Astrocyte (in vitro differentiated cells and primary cell): ENCODE data around the gene PHACTR4.

Source experiments
- EZH2 ChIP-seq: IDR thresholded peaks from 2 replicates; pipeline ENCODE4 v1.6.1; 2012; ENCODE audit warnings: mild to moderate bottlenecking, low read length, inconsistent platforms; ENCODE audit not compliant: insufficient read depth
- TF ChIP-seq, protein P1 (sequence below): IDR thresholded peaks from 2 replicates; pipeline ENCODE4 v1.5.1; 2011; ENCODE audit warnings: low read depth, mild to moderate bottlenecking, inconsistent platforms, low read length, moderate library complexity; ENCODE audit not compliant: insufficient read depth

DNA sequence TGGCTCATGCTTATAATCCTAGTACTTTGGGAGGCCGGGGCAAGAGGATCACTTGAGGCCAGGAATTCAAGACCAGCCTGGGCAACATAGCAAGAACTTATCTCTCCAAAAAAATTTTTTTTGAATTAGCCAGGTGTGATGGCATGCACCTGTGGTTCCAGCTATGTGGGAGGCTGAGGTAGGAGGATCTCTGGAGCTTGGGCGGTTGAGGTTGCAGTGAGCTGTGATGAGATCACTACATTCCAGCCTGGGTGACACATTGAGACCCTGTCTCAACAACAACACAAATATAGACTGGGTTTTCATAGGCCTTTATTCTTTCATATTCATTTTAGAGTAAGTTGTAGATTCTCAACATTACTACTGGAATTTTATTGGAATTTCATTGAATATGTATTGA lies 27.9 kb upstream of the PHACTR4 start:
- TF ChIP-seq, protein P1, sequence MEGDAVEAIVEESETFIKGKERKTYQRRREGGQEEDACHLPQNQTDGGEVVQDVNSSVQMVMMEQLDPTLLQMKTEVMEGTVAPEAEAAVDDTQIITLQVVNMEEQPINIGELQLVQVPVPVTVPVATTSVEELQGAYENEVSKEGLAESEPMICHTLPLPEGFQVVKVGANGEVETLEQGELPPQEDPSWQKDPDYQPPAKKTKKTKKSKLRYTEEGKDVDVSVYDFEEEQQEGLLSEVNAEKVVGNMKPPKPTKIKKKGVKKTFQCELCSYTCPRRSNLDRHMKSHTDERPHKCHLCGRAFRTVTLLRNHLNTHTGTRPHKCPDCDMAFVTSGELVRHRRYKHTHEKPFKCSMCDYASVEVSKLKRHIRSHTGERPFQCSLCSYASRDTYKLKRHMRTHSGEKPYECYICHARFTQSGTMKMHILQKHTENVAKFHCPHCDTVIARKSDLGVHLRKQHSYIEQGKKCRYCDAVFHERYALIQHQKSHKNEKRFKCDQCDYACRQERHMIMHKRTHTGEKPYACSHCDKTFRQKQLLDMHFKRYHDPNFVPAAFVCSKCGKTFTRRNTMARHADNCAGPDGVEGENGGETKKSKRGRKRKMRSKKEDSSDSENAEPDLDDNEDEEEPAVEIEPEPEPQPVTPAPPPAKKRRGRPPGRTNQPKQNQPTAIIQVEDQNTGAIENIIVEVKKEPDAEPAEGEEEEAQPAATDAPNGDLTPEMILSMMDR, result no peak
- TF ChIP-seq EZH2, result no peak
